Thyroid gland (tissue), 4 donors: Measurements from ENCODE around the gene ERICH3. TPM values are rescaled to one million over a fixed set of nuclear protein-coding genes. Genes with fewer than 3 reads are reported as not detected.
A peak's percentile ranks its signal among the peaks of the same experiment; 100 is the strongest.

Experiments
- DNase-seq, 2 donors: peaks; one replicate each; pipeline ENCODE4 v3.0.0-alpha.2; 2019
- H3K27ac ChIP-seq, 3 donors: fragments of 200-600 bp; sonication (generic); 1 replicate in 2 of 3; 2 replicates in 1 of 3; pipeline ENCODE4 v1.5.1; 2016 to 2019; ENCODE audit warnings: mild to moderate bottlenecking in 1 of 3, moderate library complexity in 1 of 3
- H3K27me3 ChIP-seq: fragments of 200-600 bp; sonication (generic); one replicate; pipeline ENCODE4 v1.5.1; 2019
- H3K36me3 ChIP-seq, 2 donors: fragments of 200-600 bp; sonication (generic); one replicate each; pipeline ENCODE4 v1.5.1; 2016 to 2019
- H3K4me1 ChIP-seq, 2 donors: fragments of 200-600 bp; sonication (generic); one replicate each; pipeline ENCODE4 v1.5.1; 2017 to 2019
- H3K4me3 ChIP-seq, 3 donors: fragments of 200-600 bp; sonication (generic); replicated peaks in 1 of 3; 1 replicate in 2 of 3; 2 replicates in 1 of 3; pipeline ENCODE4 v1.5.1; 2016; ENCODE audit warnings: mild to moderate bottlenecking in 1 of 3
- H3K9me3 ChIP-seq: fragments of 200-600 bp; sonication (generic); one replicate; pipeline ENCODE4 v1.5.1; 2017
- POLR2A ChIP-seq, 2 donors: fragments of 450-650 bp; IDR thresholded peaks; one replicate each; pipeline ENCODE4 v1.6.1; 2017; ENCODE audit warnings: antibody characterized with exemption in 2 of 2, mild to moderate bottlenecking in 2 of 2, moderate library complexity in 1 of 2
- WGBS, 2 donors: methylation state at CpG; one replicate each; pipeline ENCODE4 v1.1.5; 2017; 5-methylcytosine and 5-hydroxymethylcytosine counted together
- intact Hi-C: fragments of 100-400 bp; cut with DNase I; formaldehyde crosslinking; loops from one replicate; pipeline ENCODE4 v1.15.1; 2023
- total RNA-seq, 4 donors: library from RNA; depleted of rRNA; stranded (reverse); fragments of >200 nt; gene quantifications; one replicate each; pipeline ENCODE4 v1.2.3, GENCODE V29; 2016
- TF ChIP-seq, protein P1 (sequence below), 6 experiments: fragments of 200-600 bp in 3 of 6; fragments of 450-650 bp in 3 of 6; sonication (generic) in 3 of 6; IDR thresholded peaks; one replicate each; pipeline ENCODE4 v1.5.1; 2016 to 2019; ENCODE audit warnings: antibody characterized with exemption in 6 of 6, mild to moderate bottlenecking in 2 of 6, inconsistent platforms in 1 of 6, moderate library complexity in 1 of 6

The ERICH3 gene
- total RNA-seq, 4 donors from 2014 or later = 0.11 to 0.40 TPM; not detected in 2

DNA sequence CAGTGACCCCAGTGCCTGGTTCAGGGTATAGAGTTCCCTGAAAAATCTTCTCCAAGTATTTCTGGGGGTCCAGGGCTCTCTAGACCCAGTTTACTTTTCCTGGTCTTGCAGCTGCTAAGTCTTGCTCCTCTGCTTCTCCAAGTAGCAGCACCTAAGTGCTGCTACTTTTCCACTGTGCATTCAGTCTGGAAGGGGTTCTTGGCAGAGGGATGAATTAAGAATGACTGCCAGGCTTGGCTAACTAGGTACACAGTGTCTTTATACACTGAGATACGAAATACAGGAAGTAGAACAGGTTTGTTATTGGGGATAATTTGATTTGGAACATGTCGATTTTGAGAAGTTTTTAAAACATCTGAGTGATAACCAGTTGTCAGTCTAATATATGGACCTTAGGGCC lies 24.2 kb upstream of the ERICH3 start:
- TF ChIP-seq POLR2A (IDR thresholded peaks at IDR 0.05) = no peak
- TF ChIP-seq, protein P1, sequence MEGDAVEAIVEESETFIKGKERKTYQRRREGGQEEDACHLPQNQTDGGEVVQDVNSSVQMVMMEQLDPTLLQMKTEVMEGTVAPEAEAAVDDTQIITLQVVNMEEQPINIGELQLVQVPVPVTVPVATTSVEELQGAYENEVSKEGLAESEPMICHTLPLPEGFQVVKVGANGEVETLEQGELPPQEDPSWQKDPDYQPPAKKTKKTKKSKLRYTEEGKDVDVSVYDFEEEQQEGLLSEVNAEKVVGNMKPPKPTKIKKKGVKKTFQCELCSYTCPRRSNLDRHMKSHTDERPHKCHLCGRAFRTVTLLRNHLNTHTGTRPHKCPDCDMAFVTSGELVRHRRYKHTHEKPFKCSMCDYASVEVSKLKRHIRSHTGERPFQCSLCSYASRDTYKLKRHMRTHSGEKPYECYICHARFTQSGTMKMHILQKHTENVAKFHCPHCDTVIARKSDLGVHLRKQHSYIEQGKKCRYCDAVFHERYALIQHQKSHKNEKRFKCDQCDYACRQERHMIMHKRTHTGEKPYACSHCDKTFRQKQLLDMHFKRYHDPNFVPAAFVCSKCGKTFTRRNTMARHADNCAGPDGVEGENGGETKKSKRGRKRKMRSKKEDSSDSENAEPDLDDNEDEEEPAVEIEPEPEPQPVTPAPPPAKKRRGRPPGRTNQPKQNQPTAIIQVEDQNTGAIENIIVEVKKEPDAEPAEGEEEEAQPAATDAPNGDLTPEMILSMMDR (IDR thresholded peaks at IDR 0.05) = no peak
- DNase-seq = peak; percentile 50 to 60
- H3K9me3 ChIP-seq = no peaks in the 10 kb centered on the region
- H3K36me3 ChIP-seq = no peaks in the 10 kb centered on the region
- no peaks in the 10 kb centered on the region for H3K27me3 ChIP-seq
- WGBS, 2 donors = 33 to 35% methylated on average over 2 of the region's 2 CpGs
- H3K4me3 ChIP-seq = no peak overlapping the region
- H3K4me1 ChIP-seq = peaks cover 5 to 8% of the 10 kb centered on the region in 2 donors
- intact Hi-C loops = no loop called here
- H3K27ac ChIP-seq = peak overlapping the region; percentile 15 to 70 (median 64)

DNA sequence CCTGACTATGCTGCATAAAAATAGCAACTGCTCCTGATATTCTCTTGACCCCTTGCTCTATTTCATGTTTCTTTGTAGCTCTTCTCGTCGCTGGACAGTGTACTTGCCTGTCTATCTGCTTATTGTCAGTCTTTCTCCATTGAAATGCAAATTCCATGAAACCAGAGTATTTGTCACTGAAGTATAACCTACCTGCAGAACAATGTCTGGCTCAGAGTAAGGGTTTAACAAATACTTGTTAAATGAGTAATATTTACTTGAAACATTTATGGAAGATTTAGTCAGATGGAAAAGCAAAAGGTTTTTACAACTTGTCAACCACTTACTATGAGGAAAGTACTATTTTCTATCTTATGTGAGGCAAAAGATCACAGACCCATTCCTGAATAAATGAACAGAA lies 19.9 kb upstream of the ERICH3 start:
- DNase-seq = no peak
- H3K27ac ChIP-seq = no peak overlapping the region
- intact Hi-C loops = no loop called here
- H3K4me1 ChIP-seq = peaks cover 8 to 9% of the 10 kb centered on the region in 2 donors
- no peak overlapping the region for H3K4me3 ChIP-seq
- H3K27me3 ChIP-seq = no peaks in the 10 kb centered on the region
- no peaks in the 10 kb centered on the region for H3K36me3 ChIP-seq
- TF ChIP-seq POLR2A (IDR thresholded peaks at IDR 0.05) = no peak
- TF ChIP-seq, protein P1 (IDR thresholded peaks at IDR 0.05) = no peak
- WGBS, 2 donors = 78 to 79% methylated on average over 2 of the region's 2 CpGs
- no peaks in the 10 kb centered on the region for H3K9me3 ChIP-seq

DNA sequence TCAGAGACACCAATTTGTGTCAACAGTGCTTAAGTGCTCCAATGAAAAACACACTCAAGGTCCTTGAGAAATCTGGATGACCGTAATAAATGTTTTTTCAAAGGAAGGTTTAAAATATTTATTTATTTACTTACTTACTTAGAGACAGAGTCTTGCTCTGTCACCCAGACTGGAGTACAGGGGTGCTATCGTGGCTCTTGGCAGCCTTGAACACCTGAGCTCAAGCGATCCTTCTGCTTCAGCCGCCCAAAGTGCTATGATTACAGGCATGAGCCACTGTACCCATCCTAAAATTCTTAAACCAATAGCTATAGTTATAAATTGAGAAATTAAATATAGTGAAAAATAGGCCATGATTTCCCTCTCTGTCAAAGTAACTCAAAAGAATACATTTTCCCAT lies 17.3 kb upstream of the ERICH3 start:
- intact Hi-C loops = no loop called here
- WGBS, 2 donors = 64 to 66% methylated on average over 4 of the region's 4 CpGs

DNA sequence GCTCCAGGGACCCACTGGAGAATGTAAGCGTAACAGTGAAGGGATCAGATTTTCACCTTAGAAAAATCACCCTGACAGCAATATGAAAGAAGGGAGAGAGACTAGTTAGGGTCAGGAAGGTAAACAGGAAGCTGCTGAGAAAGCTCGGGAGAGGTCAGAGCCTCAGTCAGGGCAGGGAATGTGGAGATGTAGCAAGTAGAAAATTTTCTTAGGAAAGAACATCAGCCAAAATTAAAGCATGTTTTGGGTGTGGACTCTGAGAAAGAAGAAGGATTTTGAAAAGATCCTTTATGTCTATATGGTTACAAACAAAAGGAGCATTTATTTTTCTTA lies 16.7 kb upstream of the ERICH3 start:
- Histone ChIP-seq H3K4me1 (peaks cover 0 to 7% of the 10 kb centered on the region in 2 donors), H3K4me3 (no peak overlapping the region), H3K9me3 (no peaks in the 10 kb centered on the region), H3K36me3 (no peaks in the 10 kb centered on the region), H3K27me3 (no peaks in the 10 kb centered on the region), H3K27ac (peak overlapping the region in 1 of 3 donors; percentile 26)
- WGBS, 2 donors = 3 to 57% methylated on average over 2 of the region's 2 CpGs
- intact Hi-C loops = no loop called here
- TF ChIP-seq POLR2A (IDR thresholded peaks at IDR 0.05) = no peak
- TF ChIP-seq, protein P1 (IDR thresholded peaks at IDR 0.05) = no peak
- DNase-seq = no peak

More for the DNA sequence above, 17.3 kb upstream of the ERICH3 start:
- H3K4me3 ChIP-seq = no peak overlapping the region
- TF ChIP-seq POLR2A (IDR thresholded peaks at IDR 0.05) = no peak
- TF ChIP-seq, protein P1 (IDR thresholded peaks at IDR 0.05) = no peak
- no peaks in the 10 kb centered on the region for H3K36me3 ChIP-seq
- peaks cover 0 to 7% of the 10 kb centered on the region in 2 donors for H3K4me1 ChIP-seq
- H3K27me3 ChIP-seq = no peaks in the 10 kb centered on the region
- H3K9me3 ChIP-seq = no peaks in the 10 kb centered on the region
- DNase-seq = no peak
- no peak overlapping the region for H3K27ac ChIP-seq

DNA sequence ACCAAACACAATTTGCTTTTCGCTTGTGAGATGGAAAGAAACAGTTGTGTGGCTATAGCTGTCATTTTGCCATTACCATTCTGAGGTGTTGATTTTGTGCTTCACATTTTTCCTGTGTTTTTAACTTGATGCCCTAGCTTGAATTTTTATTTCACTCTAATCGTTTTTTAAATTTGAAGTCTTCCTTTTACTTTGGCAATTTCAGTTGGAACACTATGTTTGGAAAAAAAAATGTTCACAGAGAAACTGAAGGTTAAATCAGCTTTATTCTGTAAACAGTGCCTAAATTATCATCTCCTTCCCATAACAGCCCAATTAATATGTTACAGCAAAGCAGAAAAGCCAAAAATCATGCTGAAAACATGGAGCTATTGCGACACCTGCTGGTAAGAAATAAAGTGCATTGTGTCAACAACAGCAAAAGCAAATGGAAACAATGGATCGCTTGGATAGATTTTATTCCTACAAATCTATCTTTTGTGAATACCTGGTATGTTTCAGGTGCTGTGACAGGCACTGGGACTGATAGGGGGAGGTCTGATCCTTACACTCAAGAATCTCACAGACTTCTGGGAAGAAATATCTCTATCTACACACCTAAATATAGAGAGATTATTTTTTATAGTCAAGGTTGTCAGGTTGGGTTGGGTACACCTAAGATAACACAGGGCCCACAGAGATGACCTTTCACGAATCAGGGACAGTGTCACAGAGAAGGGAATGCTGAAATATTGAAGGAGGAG lies 16.2 kb upstream of the ERICH3 start:
- Histone ChIP-seq H3K36me3 (no peaks in the 10 kb centered on the region), H3K9me3 (no peaks in the 10 kb centered on the region), H3K4me3 (no peak overlapping the region), H3K27me3 (no peaks in the 10 kb centered on the region), H3K27ac (peak overlapping the region in 1 of 3 donors; percentile 26), H3K4me1 (peaks cover 0 to 7% of the 10 kb centered on the region in 2 donors)
- WGBS, 2 donors = 25 to 26% methylated on average over 5 of the region's 5 CpGs
- TF ChIP-seq, protein P1 (IDR thresholded peaks at IDR 0.05) = peak; percentile 39 to 88 (median 76)
- no peak for TF ChIP-seq POLR2A (IDR thresholded peaks at IDR 0.05)
- DNase-seq = peak; percentile 35 to 52
- intact Hi-C loops = no loop called here
